ENCODE results near the gene NEUROD4.

GRCh38 chr12:55017416-55017925 is 2.3 kb upstream of the NEUROD4 start:
- TF ChIP-seq, protein P1, sequence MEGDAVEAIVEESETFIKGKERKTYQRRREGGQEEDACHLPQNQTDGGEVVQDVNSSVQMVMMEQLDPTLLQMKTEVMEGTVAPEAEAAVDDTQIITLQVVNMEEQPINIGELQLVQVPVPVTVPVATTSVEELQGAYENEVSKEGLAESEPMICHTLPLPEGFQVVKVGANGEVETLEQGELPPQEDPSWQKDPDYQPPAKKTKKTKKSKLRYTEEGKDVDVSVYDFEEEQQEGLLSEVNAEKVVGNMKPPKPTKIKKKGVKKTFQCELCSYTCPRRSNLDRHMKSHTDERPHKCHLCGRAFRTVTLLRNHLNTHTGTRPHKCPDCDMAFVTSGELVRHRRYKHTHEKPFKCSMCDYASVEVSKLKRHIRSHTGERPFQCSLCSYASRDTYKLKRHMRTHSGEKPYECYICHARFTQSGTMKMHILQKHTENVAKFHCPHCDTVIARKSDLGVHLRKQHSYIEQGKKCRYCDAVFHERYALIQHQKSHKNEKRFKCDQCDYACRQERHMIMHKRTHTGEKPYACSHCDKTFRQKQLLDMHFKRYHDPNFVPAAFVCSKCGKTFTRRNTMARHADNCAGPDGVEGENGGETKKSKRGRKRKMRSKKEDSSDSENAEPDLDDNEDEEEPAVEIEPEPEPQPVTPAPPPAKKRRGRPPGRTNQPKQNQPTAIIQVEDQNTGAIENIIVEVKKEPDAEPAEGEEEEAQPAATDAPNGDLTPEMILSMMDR (IDR thresholded peaks at IDR 0.05), result no peak
- no peak for TF ChIP-seq POLR2A (IDR thresholded peaks at IDR 0.05)
- TF ChIP-seq POLR2AphosphoS5 (IDR thresholded peaks at IDR 0.05), result no peak
- no peak for TF ChIP-seq EP300 (IDR thresholded peaks at IDR 0.05)

All from upper lobe of left lung (tissue), 4 donors.